HG03097 (cell line): ENCODE measurements around the gene PTPRA.
"Not testable (repeated sequence)": the region's sequence is repeated elsewhere in the genome, so short reads cannot be mapped to it uniquely, and the experiment has no call there.

Experiments used
- ATAC-seq: cut with Tn5 transposase; IDR thresholded peaks from one replicate; pipeline ENCODE4 v1.9.1; 2021; ENCODE audit not compliant: unreplicated experiment, low FRiP score

PTPRA gene

GRCh38 chr20:2873010-2873746 lies at the start of gene PTPRA:
Gene PTPRA (plus strand): TSS chr20:2873481. CDS start chr20:2964278, 90,797 bp downstream.
- ATAC-seq: peak; percentile 89

- no peak for ATAC-seq
Measured at GRCh38 chr20:2825761-2826160, 47.5 kb upstream of the PTPRA start.

GRCh38 chr20:2826655-2827054 lies 46.6 kb upstream of the PTPRA start:
- ATAC-seq: no peak

GRCh38 chr20:2829376-2829775 lies 43.9 kb upstream of the PTPRA start:
- ATAC-seq: no peak

GRCh38 chr20:2831206-2831605 lies 42.1 kb upstream of the PTPRA start:
- not testable (repeated sequence) for ATAC-seq

- ATAC-seq: no peak
Measured at GRCh38 chr20:2833761-2834160, 39.5 kb upstream of the PTPRA start.

- ATAC-seq: no peak
Measured at GRCh38 chr20:2834401-2835110, 38.7 kb upstream of the PTPRA start.

- ATAC-seq: no peak
Measured at GRCh38 chr20:2835331-2835796, 37.9 kb upstream of the PTPRA start.

- ATAC-seq: no peak
Measured at GRCh38 chr20:2836035-2836434, 37.2 kb upstream of the PTPRA start.

GRCh38 chr20:2837221-2837960 lies 35.9 kb upstream of the PTPRA start:
- ATAC-seq: no peak

GRCh38 chr20:2838170-2838797 lies 35.0 kb upstream of the PTPRA start:
- no peak for ATAC-seq

- ATAC-seq: no peak
Measured at GRCh38 chr20:2838847-2839671, 34.2 kb upstream of the PTPRA start.

- ATAC-seq: no peak
Measured at GRCh38 chr20:2839732-2840137, 33.5 kb upstream of the PTPRA start.

GRCh38 chr20:2840138-2840966 lies 32.9 kb upstream of the PTPRA start, which contains the start of the genes PCED1A and VPS16:
Gene PCED1A (minus strand): TSS chr20:2840655. CDS start chr20:2839912, 743 bp downstream.
Gene VPS16 (plus strand): TSS chr20:2840745. CDS start chr20:2840775, 30 bp downstream.
- peak; percentile 84 for ATAC-seq

GRCh38 chr20:2840967-2841531 lies 32.2 kb upstream of the PTPRA start:
- peak; percentile 10 for ATAC-seq

GRCh38 chr20:2845607-2846006 lies 27.7 kb upstream of the PTPRA start:
- ATAC-seq: no peak

GRCh38 chr20:2846698-2847097 lies 26.6 kb upstream of the PTPRA start:
- ATAC-seq: no peak

- ATAC-seq: no peak
Measured at GRCh38 chr20:2847802-2848201, 25.5 kb upstream of the PTPRA start.

GRCh38 chr20:2849529-2849928 lies 23.8 kb upstream of the PTPRA start:
- no peak for ATAC-seq
